Stimulated activated naive CD8-positive, alpha-beta T cell treated with anti-CD3 and anti-CD28 coated beads, Interleukin-15, Interleukin-2, amounts not matched to agents 100 ng/mL and 50 ng/mL, for 24 hours (primary cell): Measurements from ENCODE around the gene EPC2.

Experiments
- H3K27ac Mint-ChIP-seq: one replicate; pipeline ENCODE4 v1.8.0; 2021; ENCODE audit warnings: mild to moderate bottlenecking, mixed read lengths
- H3K27me3 Mint-ChIP-seq: one replicate; pipeline ENCODE4 v1.8.0; 2021; ENCODE audit warnings: mixed read lengths
- H3K36me3 Mint-ChIP-seq: one replicate; pipeline ENCODE4 v1.8.0; 2021; ENCODE audit warnings: low read depth, mixed read lengths
- H3K4me1 Mint-ChIP-seq: one replicate; pipeline ENCODE4 v1.8.0; 2021; ENCODE audit warnings: low read depth, mixed read lengths
- H3K4me3 Mint-ChIP-seq: one replicate; pipeline ENCODE4 v1.8.0; 2021; ENCODE audit warnings: mild to moderate bottlenecking, mixed read lengths
- H3K9me3 Mint-ChIP-seq: one replicate; pipeline ENCODE4 v1.8.0; 2021; ENCODE audit warnings: mixed read lengths

EPC2 gene

GRCh38 chr2:148718039-148718438 is 73.5 kb downstream of the EPC2 start:
- peaks cover 46% of the 10 kb centered on the region for H3K36me3 Mint-ChIP-seq
- H3K9me3 Mint-ChIP-seq = peaks cover 10% of the 10 kb centered on the region
- no peak overlapping the region for H3K27ac Mint-ChIP-seq
- H3K4me1 Mint-ChIP-seq = peaks cover 89% of the 10 kb centered on the region
- no peaks in the 10 kb centered on the region for H3K27me3 Mint-ChIP-seq
- H3K4me3 Mint-ChIP-seq = no peak overlapping the region

- H3K9me3 Mint-ChIP-seq = peaks cover 10% of the 10 kb centered on the region
- peaks cover 46% of the 10 kb centered on the region for H3K36me3 Mint-ChIP-seq
- H3K27ac Mint-ChIP-seq = peak overlapping the region; percentile 21
- H3K4me1 Mint-ChIP-seq = peaks cover 93% of the 10 kb centered on the region
- H3K4me3 Mint-ChIP-seq = no peak overlapping the region
- H3K27me3 Mint-ChIP-seq = no peaks in the 10 kb centered on the region
Observed at GRCh38 chr2:148719195-148719749, 74.7 kb downstream of the EPC2 start.

GRCh38 chr2:148719941-148720436 is 75.4 kb downstream of the EPC2 start:
- no peak overlapping the region for H3K4me3 Mint-ChIP-seq
- H3K36me3 Mint-ChIP-seq = peaks cover 42% of the 10 kb centered on the region
- peaks cover 94% of the 10 kb centered on the region for H3K4me1 Mint-ChIP-seq

GRCh38 chr2:148720501-148721001 is 76.0 kb downstream of the EPC2 start:
- Mint-ChIP-seq H3K4me3 (no peak overlapping the region), H3K27ac (no peak overlapping the region), H3K4me1 (peaks cover 94% of the 10 kb centered on the region), H3K36me3 (peaks cover 40% of the 10 kb centered on the region), H3K9me3 (peaks cover 7% of the 10 kb centered on the region), H3K27me3 (no peaks in the 10 kb centered on the region)

More at GRCh38 chr2:148719941-148720436, 75.4 kb downstream of the EPC2 start:
- Mint-ChIP-seq H3K27me3 (no peaks in the 10 kb centered on the region), H3K27ac (no peak overlapping the region), H3K9me3 (peaks cover 10% of the 10 kb centered on the region)

- H3K9me3 Mint-ChIP-seq = no peaks in the 10 kb centered on the region
- no peaks in the 10 kb centered on the region for H3K27me3 Mint-ChIP-seq
- H3K36me3 Mint-ChIP-seq = peaks cover 35% of the 10 kb centered on the region
- peaks cover 94% of the 10 kb centered on the region for H3K4me1 Mint-ChIP-seq
- H3K4me3 Mint-ChIP-seq = no peak overlapping the region
- no peak overlapping the region for H3K27ac Mint-ChIP-seq
Observed at GRCh38 chr2:148721520-148721931, 77.0 kb downstream of the EPC2 start.

GRCh38 chr2:148721991-148722777 is 77.6 kb downstream of the EPC2 start:
- H3K4me3 Mint-ChIP-seq = no peak overlapping the region
- peaks cover 92% of the 10 kb centered on the region for H3K4me1 Mint-ChIP-seq
- peaks cover 40% of the 10 kb centered on the region for H3K36me3 Mint-ChIP-seq
- H3K9me3 Mint-ChIP-seq = no peaks in the 10 kb centered on the region
- no peak overlapping the region for H3K27ac Mint-ChIP-seq
- no peaks in the 10 kb centered on the region for H3K27me3 Mint-ChIP-seq

GRCh38 chr2:148725564-148725963 is 81.0 kb downstream of the EPC2 start:
- peaks cover 31% of the 10 kb centered on the region for H3K36me3 Mint-ChIP-seq
- H3K27me3 Mint-ChIP-seq = no peaks in the 10 kb centered on the region
- H3K27ac Mint-ChIP-seq = no peak overlapping the region
- H3K9me3 Mint-ChIP-seq = no peaks in the 10 kb centered on the region
- no peak overlapping the region for H3K4me3 Mint-ChIP-seq
- peaks cover 70% of the 10 kb centered on the region for H3K4me1 Mint-ChIP-seq

- H3K27ac Mint-ChIP-seq = peak overlapping the region; percentile 47
- no peaks in the 10 kb centered on the region for H3K27me3 Mint-ChIP-seq
- H3K36me3 Mint-ChIP-seq = peaks cover 25% of the 10 kb centered on the region
Observed at GRCh38 chr2:148726228-148726627, 81.7 kb downstream of the EPC2 start.

GRCh38 chr2:148730085-148730484 is 85.5 kb downstream of the EPC2 start:
- Mint-ChIP-seq H3K9me3 (no peaks in the 10 kb centered on the region), H3K27ac (no peak overlapping the region), H3K36me3 (peaks cover 24% of the 10 kb centered on the region), H3K4me3 (no peak overlapping the region), H3K27me3 (no peaks in the 10 kb centered on the region), H3K4me1 (peaks cover 40% of the 10 kb centered on the region)

More at GRCh38 chr2:148726228-148726627, 81.7 kb downstream of the EPC2 start:
- no peak overlapping the region for H3K4me3 Mint-ChIP-seq
- peaks cover 63% of the 10 kb centered on the region for H3K4me1 Mint-ChIP-seq
- no peaks in the 10 kb centered on the region for H3K9me3 Mint-ChIP-seq

- no peaks in the 10 kb centered on the region for H3K27me3 Mint-ChIP-seq
- no peak overlapping the region for H3K4me3 Mint-ChIP-seq
- H3K9me3 Mint-ChIP-seq = no peaks in the 10 kb centered on the region
- no peaks in the 10 kb centered on the region for H3K36me3 Mint-ChIP-seq
- H3K27ac Mint-ChIP-seq = no peak overlapping the region
- peaks cover 52% of the 10 kb centered on the region for H3K4me1 Mint-ChIP-seq
Observed at GRCh38 chr2:148737742-148738141, 93.2 kb downstream of the EPC2 start.

GRCh38 chr2:148739454-148740105 is 95.0 kb downstream of the EPC2 start:
- H3K4me1 Mint-ChIP-seq = peaks cover 61% of the 10 kb centered on the region
- no peak overlapping the region for H3K27ac Mint-ChIP-seq
- peaks cover 6% of the 10 kb centered on the region for H3K36me3 Mint-ChIP-seq
- no peak overlapping the region for H3K4me3 Mint-ChIP-seq
- H3K27me3 Mint-ChIP-seq = no peaks in the 10 kb centered on the region
- no peaks in the 10 kb centered on the region for H3K9me3 Mint-ChIP-seq

GRCh38 chr2:148742373-148742772 is 97.8 kb downstream of the EPC2 start:
- Mint-ChIP-seq H3K27me3 (no peaks in the 10 kb centered on the region), H3K9me3 (no peaks in the 10 kb centered on the region), H3K4me1 (peaks cover 62% of the 10 kb centered on the region), H3K36me3 (peaks cover 23% of the 10 kb centered on the region), H3K27ac (no peak overlapping the region), H3K4me3 (no peak overlapping the region)

GRCh38 chr2:148745151-148745851 is 100.8 kb downstream of the EPC2 start:
- no peaks in the 10 kb centered on the region for H3K27me3 Mint-ChIP-seq
- no peak overlapping the region for H3K27ac Mint-ChIP-seq
- no peak overlapping the region for H3K4me3 Mint-ChIP-seq
- peaks cover 30% of the 10 kb centered on the region for H3K36me3 Mint-ChIP-seq
- peaks cover 43% of the 10 kb centered on the region for H3K4me1 Mint-ChIP-seq
- no peaks in the 10 kb centered on the region for H3K9me3 Mint-ChIP-seq

GRCh38 chr2:148746973-148747372 is 102.4 kb downstream of the EPC2 start:
- no peaks in the 10 kb centered on the region for H3K9me3 Mint-ChIP-seq
- peaks cover 34% of the 10 kb centered on the region for H3K36me3 Mint-ChIP-seq
- peaks cover 31% of the 10 kb centered on the region for H3K4me1 Mint-ChIP-seq
- no peaks in the 10 kb centered on the region for H3K27me3 Mint-ChIP-seq
- no peak overlapping the region for H3K27ac Mint-ChIP-seq
- H3K4me3 Mint-ChIP-seq = no peak overlapping the region
